ENCODE results near the gene ABLIM3. TPM values are rescaled to one million over a fixed set of nuclear protein-coding genes. Genes with fewer than 3 reads are reported as not detected.

ABLIM3 gene
- total RNA-seq, 3 donors from 2014 or later (not counting 1 experiment from before 2014, with no cell fraction given) = 0.41 to 2.4 (median 1.2) TPM

DNA sequence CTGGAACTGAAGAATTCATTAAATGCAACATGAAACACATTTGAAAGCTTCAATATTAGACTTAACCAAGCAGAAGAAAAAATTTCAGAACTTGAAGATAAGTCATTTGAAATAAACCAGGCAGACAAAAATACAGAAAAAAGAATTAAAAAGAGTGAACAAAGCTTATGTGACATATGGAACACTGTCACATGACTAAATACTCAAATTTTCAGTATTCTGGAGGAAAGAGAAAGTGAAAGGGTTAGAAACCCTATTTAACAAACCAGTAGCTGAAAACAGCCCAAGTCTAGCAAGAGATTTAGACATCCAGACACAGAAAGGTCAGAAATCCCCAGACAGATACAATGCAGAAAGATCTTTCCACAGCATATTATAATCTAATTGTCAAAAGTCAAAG is 41.4 kb upstream of the ABLIM3 start:
- intact Hi-C loops (cut with micrococcal nuclease) = no loop called here
- Mint-ChIP-seq H3K4me3 (no peak overlapping the region), H3K36me3 (peaks cover 42% of the 10 kb centered on the region), H3K4me1 (no peaks in the 10 kb centered on the region), H3K9me3 (peaks cover 15 to 16% of the 10 kb centered on the region in 2 donors), H3K27ac (no peak overlapping the region), H3K27me3 (ENCODE audit: low read depth in 2 of 2) (peaks cover 5 to 7% of the 10 kb centered on the region in 2 donors)
- Histone ChIP-seq H3K9me3 (ENCODE audit: control insufficient read depth, insufficient read depth, low read length) (no peaks in the 10 kb centered on the region), H3K36me3 (ENCODE audit: control insufficient read depth, insufficient read depth, low read length) (no peaks in the 10 kb centered on the region), H3K4me3 (ENCODE audit: low read length) (no peak overlapping the region), H3K4me1 (ENCODE audit: control insufficient read depth, insufficient read depth, low read length) (no peaks in the 10 kb centered on the region), H3K27me3 (ENCODE audit: control insufficient read depth, insufficient read depth, low read length) (no peaks in the 10 kb centered on the region), H3K27ac (ENCODE audit: low read length) (no peak overlapping the region)
- ATAC-seq (no peak), DNase-seq (no peak)
- TF ChIP-seq CTCF (IDR thresholded peaks at IDR 0.05) = no peak

GRCh38 chr5:149100331-149100730 is 41.0 kb upstream of the ABLIM3 start:
- H3K9me3 ChIP-seq (ENCODE audit: control insufficient read depth, insufficient read depth, low read length) = no peaks in the 10 kb centered on the region
- Mint-ChIP-seq H3K36me3 (peaks cover 42% of the 10 kb centered on the region), H3K27ac (no peak overlapping the region), H3K9me3 (peaks cover 15 to 16% of the 10 kb centered on the region in 2 donors), H3K27me3 (ENCODE audit: low read depth in 2 of 2) (peaks cover 5 to 7% of the 10 kb centered on the region in 2 donors), H3K4me3 (no peak overlapping the region), H3K4me1 (no peaks in the 10 kb centered on the region)
- DNase-seq = no peak
- H3K27me3 ChIP-seq (ENCODE audit: control insufficient read depth, insufficient read depth, low read length) = no peaks in the 10 kb centered on the region
- H3K27ac ChIP-seq (ENCODE audit: low read length) = no peak overlapping the region
- no peaks in the 10 kb centered on the region for H3K36me3 ChIP-seq (ENCODE audit: control insufficient read depth, insufficient read depth, low read length)
- no peaks in the 10 kb centered on the region for H3K4me1 ChIP-seq (ENCODE audit: control insufficient read depth, insufficient read depth, low read length)
- no peak for ATAC-seq
- no peak overlapping the region for H3K4me3 ChIP-seq (ENCODE audit: low read length)
- no peak for TF ChIP-seq CTCF (IDR thresholded peaks at IDR 0.05)
- intact Hi-C loops (cut with micrococcal nuclease) = no loop called here

DNA sequence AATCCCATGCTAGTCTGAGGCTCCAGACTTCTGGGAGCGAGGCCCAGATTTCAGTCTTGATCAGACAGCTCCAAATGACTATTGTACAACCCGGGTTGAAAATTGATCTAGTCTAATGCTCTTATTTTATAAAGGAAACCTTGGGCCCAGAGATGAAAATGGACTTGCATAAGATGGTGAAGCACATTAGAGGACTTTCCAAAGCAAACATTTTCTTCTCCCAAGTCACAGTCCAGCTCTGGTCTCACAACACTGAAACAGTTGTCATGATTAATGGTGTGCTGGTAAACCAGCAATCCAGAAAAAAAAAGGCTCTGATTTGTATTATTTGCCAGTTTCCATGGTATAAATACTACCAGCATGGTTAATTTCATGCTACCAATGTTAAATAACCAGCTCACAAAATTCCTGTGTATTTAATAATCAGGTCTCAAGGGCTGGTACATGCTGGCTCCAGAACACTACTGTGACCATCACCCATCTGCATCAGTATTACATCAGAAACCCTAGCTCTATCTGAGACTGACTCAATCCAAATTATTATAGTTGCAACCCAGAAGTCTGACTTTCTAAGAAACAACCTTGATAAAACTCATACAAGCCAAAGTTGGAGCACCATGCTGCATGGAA is 32.5 kb upstream of the ABLIM3 start:
- H3K4me3 ChIP-seq (ENCODE audit: low read length) = no peak overlapping the region
- Mint-ChIP-seq H3K27ac (no peak overlapping the region), H3K9me3 (no peaks in the 10 kb centered on the region), H3K4me1 (no peaks in the 10 kb centered on the region), H3K4me3 (no peak overlapping the region), H3K27me3 (ENCODE audit: low read depth in 2 of 2) (no peaks in the 10 kb centered on the region), H3K36me3 (no peaks in the 10 kb centered on the region)
- no peak overlapping the region for H3K27ac ChIP-seq (ENCODE audit: low read length)
- no peaks in the 10 kb centered on the region for H3K4me1 ChIP-seq (ENCODE audit: control insufficient read depth, insufficient read depth, low read length)
- TF ChIP-seq CTCF (IDR thresholded peaks at IDR 0.05) = no peak
- H3K27me3 ChIP-seq (ENCODE audit: control insufficient read depth, insufficient read depth, low read length) = no peaks in the 10 kb centered on the region
- 93% methylated on average over 2 of the region's 2 CpGs for WGBS (ENCODE audit: insufficient coverage)
- no peaks in the 10 kb centered on the region for H3K9me3 ChIP-seq (ENCODE audit: control insufficient read depth, insufficient read depth, low read length)
- no peaks in the 10 kb centered on the region for H3K36me3 ChIP-seq (ENCODE audit: control insufficient read depth, insufficient read depth, low read length)
- intact Hi-C loops (cut with micrococcal nuclease) = no loop called here
- DNase-seq (no peak), ATAC-seq (no peak)

DNA sequence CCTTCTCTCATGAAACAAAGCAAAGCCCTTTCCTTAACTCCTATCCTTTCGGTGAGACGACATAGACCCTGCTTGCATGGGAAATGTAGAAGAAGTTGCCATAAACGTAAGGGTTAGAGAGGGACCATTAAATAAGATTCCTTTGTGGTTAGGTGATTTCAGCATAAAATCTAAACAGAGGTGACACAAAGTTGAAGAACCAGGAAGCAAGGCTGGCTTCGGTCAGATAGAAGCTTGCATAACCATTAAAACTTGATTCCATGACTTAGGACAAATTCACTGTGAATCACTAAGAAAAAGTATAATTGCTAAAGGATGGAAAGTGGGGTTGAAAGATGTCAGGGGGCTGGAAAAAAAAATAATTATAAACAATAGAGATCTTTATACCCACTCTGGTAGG is 30.9 kb upstream of the ABLIM3 start:
- Mint-ChIP-seq H3K27ac (no peak overlapping the region), H3K9me3 (no peaks in the 10 kb centered on the region), H3K4me3 (no peak overlapping the region), H3K36me3 (no peaks in the 10 kb centered on the region), H3K27me3 (ENCODE audit: low read depth in 2 of 2) (no peaks in the 10 kb centered on the region), H3K4me1 (no peaks in the 10 kb centered on the region)
- no peaks in the 10 kb centered on the region for H3K36me3 ChIP-seq (ENCODE audit: control insufficient read depth, insufficient read depth, low read length)
- no peaks in the 10 kb centered on the region for H3K9me3 ChIP-seq (ENCODE audit: control insufficient read depth, insufficient read depth, low read length)
- no peaks in the 10 kb centered on the region for H3K27me3 ChIP-seq (ENCODE audit: control insufficient read depth, insufficient read depth, low read length)
- ATAC-seq = no peak
- H3K4me3 ChIP-seq (ENCODE audit: low read length) = no peak overlapping the region
- TF ChIP-seq CTCF (IDR thresholded peaks at IDR 0.05) = no peak
- no peak overlapping the region for H3K27ac ChIP-seq (ENCODE audit: low read length)
- no peaks in the 10 kb centered on the region for H3K4me1 ChIP-seq (ENCODE audit: control insufficient read depth, insufficient read depth, low read length)
- DNase-seq = no peak
- intact Hi-C loops (cut with micrococcal nuclease) = no loop called here
- WGBS (ENCODE audit: insufficient coverage) = 77% methylated on average over 2 of the region's 4 CpGs

Measured in natural killer cell (primary cell).